GM12878 (cell line): ENCODE results near the gene NEK10. TPM values are rescaled to one million over a fixed set of nuclear protein-coding genes. Genes with fewer than 3 reads are reported as not detected.

Experiments
- ATAC-seq: fragments of 200-7000 bp; cut with Tn5 transposase; 3 replicates; pipeline ENCODE4 v1.9.1; 2020; ENCODE audit warnings: mild to moderate bottlenecking, moderate library complexity
- BruUV-seq: library from RNA; stranded (reverse); fragments of 400-500 nt; replicated peaks from 2 replicates; lab custom pipeline; 2021; lab: Mats Ljungman, UMichigan
- CTCF ChIA-PET: fragments of 300-600 bp; sonication (Branson Sonifier 250); formaldehyde crosslinking; extraction: SDS; loops from one replicate; lab custom pipeline; 2021; ENCODE audit warnings: inconsistent platforms; lab: Yijun Ruan, JAX
- POLR2A ChIA-PET: fragments of 350-600 bp; formaldehyde crosslinking; extraction: SDS; loops from one replicate; lab custom pipeline; 2021; ENCODE audit warnings: inconsistent platforms; lab: Charles Lee
- RAD21 ChIA-PET: fragments of 300-600 bp; sonication (Branson Sonifier 250); formaldehyde crosslinking; loops from one replicate; lab custom pipeline; 2023; ENCODE audit warnings: antibody characterized with exemption; ENCODE audit not compliant: unreplicated experiment; lab: Charles Lee
- SMC1A ChIA-PET: fragments of 300-600 bp; sonication (Branson Sonifier 250); formaldehyde crosslinking; loops from one replicate; lab custom pipeline; 2023; ENCODE audit not compliant: unreplicated experiment, uncharacterized antibody; lab: Charles Lee
- DNase-seq: peaks from one replicate; pipeline ENCODE4 v3.0.0-alpha.2; 2011; ENCODE audit warnings: low read depth, low spot score
- FAIRE-seq: peaks from 3 replicates; lab custom pipeline; 2011; peaks lifted over from hg19 to GRCh38; lab: Jason Lieb, UNC
- H2AFZ ChIP-seq: 2 replicates; pipeline ENCODE4 v1.6.0; 2011; ENCODE audit warnings: low read depth, low read length, control low read depth; ENCODE audit not compliant: control insufficient read depth
- H3K27ac ChIP-seq: 2 replicates; pipeline ENCODE4 v1.5.1; 2011; ENCODE audit warnings: control low read depth; ENCODE audit not compliant: control insufficient read depth, insufficient read depth
- H3K27me3 ChIP-seq, 2 experiments: replicated peaks in 1 of 2; 2 replicates each; pipeline versions ENCODE4 v1.6.0 to v1.6.1; 2011; ENCODE audit warnings: low read length in 1 of 2; ENCODE audit not compliant: control insufficient read depth in 2 of 2, insufficient read depth in 2 of 2
- H3K36me3 ChIP-seq, 2 experiments: 2 replicates each; pipeline ENCODE4 v1.5.1; 2011; ENCODE audit warnings: low read length in 1 of 2; ENCODE audit not compliant: control insufficient read depth in 2 of 2, insufficient read depth in 2 of 2
- H3K4me1 ChIP-seq: 2 replicates; pipeline ENCODE4 v1.6.1; 2011; ENCODE audit warnings: mild to moderate bottlenecking, low read length, moderate library complexity, mixed read lengths; ENCODE audit not compliant: control insufficient read depth, insufficient read depth
- H3K4me2 ChIP-seq: 2 replicates; pipeline ENCODE4 v1.6.0; 2011; ENCODE audit warnings: control low read depth; ENCODE audit not compliant: control insufficient read depth, insufficient read depth
- H3K4me3 ChIP-seq: fragments of 200-600 bp; sonication (generic); 2 replicates; pipeline ENCODE4 v1.5.1; 2016
- H3K79me2 ChIP-seq: 2 replicates; pipeline ENCODE4 v1.6.0; 2011; ENCODE audit warnings: low read length; ENCODE audit not compliant: control insufficient read depth, insufficient read depth
- H3K9ac ChIP-seq: 2 replicates; pipeline ENCODE4 v1.8.0; 2011; ENCODE audit warnings: low read length, control low read depth, mixed read lengths; ENCODE audit not compliant: control insufficient read depth, insufficient read depth
- H3K9me3 ChIP-seq: replicated peaks from 3 replicates; pipeline ENCODE4 v1.5.1; 2011; ENCODE audit warnings: mild to moderate bottlenecking, low read length; ENCODE audit not compliant: control insufficient read depth, insufficient read depth
- H4K20me1 ChIP-seq: 2 replicates; pipeline ENCODE4 v1.6.0; 2011; ENCODE audit not compliant: control insufficient read depth, insufficient read depth
- BCL11A ChIP-seq: IDR thresholded peaks from 2 replicates; pipeline ENCODE4 v1.6.1; 2011; ENCODE audit warnings: low read depth, low read length
- BMI1 ChIP-seq: fragments of 450-650 bp; IDR thresholded peaks from 2 replicates; pipeline ENCODE4 v1.6.1; 2016; ENCODE audit warnings: mild to moderate bottlenecking, moderate library complexity, borderline replicate concordance
- CHD2 ChIP-seq: IDR thresholded peaks from 2 replicates; pipeline ENCODE4 v1.6.1; 2011; ENCODE audit warnings: low read depth, low read length, improper control_type of control experiment, borderline replicate concordance
- EP300 ChIP-seq, 2 experiments: fragments of 150-350 bp in 1 of 2; IDR thresholded peaks; 2 replicates each; pipeline ENCODE4 v1.6.1; 2011 to 2012; ENCODE audit warnings: low read depth in 2 of 2, low read length in 2 of 2, borderline replicate concordance in 1 of 2, improper control_type of control experiment in 1 of 2, inconsistent platforms in 1 of 2; ENCODE audit not compliant: control insufficient read depth in 1 of 2
- FOXK2 ChIP-seq: fragments of 450-650 bp; IDR thresholded peaks from 2 replicates; pipeline ENCODE4 v1.6.1; 2017; ENCODE audit warnings: mild to moderate bottlenecking, moderate library complexity
- GATAD2B ChIP-seq: fragments of 450-650 bp; conservative IDR thresholded peaks from 2 replicates; pipeline ENCODE4 v1.6.1; 2017; ENCODE audit warnings: low read depth, mild to moderate bottlenecking, moderate library complexity
- HDAC6 ChIP-seq: fragments of 200-600 bp; sonication (generic); IDR thresholded peaks from one replicate; pipeline ENCODE4 v1.8.0; 2017; ENCODE audit warnings: antibody characterized with exemption; ENCODE audit not compliant: unreplicated experiment
- IRF4 ChIP-seq: IDR thresholded peaks from 2 replicates; pipeline ENCODE4 v1.6.1; 2011; ENCODE audit warnings: low read depth, low read length
- MEF2B ChIP-seq: fragments of 450-650 bp; IDR thresholded peaks from 2 replicates; pipeline ENCODE4 v1.6.1; 2018; ENCODE audit warnings: mild to moderate bottlenecking, moderate library complexity; ENCODE audit not compliant: partially characterized antibody, poor library complexity, severe bottlenecking
- NBN ChIP-seq: fragments of 450-650 bp; IDR thresholded peaks from 2 replicates; pipeline ENCODE4 v1.6.1; 2016
- SMAD5 ChIP-seq: IDR thresholded peaks from 2 replicates; pipeline ENCODE4 v1.6.1; 2016; ENCODE audit warnings: antibody characterized with exemption, low read depth
- SPI1 ChIP-seq: IDR thresholded peaks from 2 replicates; pipeline ENCODE4 v1.6.1; 2011; ENCODE audit warnings: low read depth, mild to moderate bottlenecking, low read length, moderate library complexity, borderline replicate concordance; ENCODE audit not compliant: insufficient read depth
- SREBF1 ChIP-seq: IDR thresholded peaks from 2 replicates; pipeline ENCODE4 v1.6.1; 2012; ENCODE audit warnings: mild to moderate bottlenecking, low read length
- TARDBP ChIP-seq: IDR thresholded peaks from 2 replicates; pipeline ENCODE4 v1.6.1; 2016; ENCODE audit warnings: borderline replicate concordance
- WGBS: methylation state at CpG from one replicate; pipeline ENCODE4 v1.1.6; 2016; ENCODE audit warnings: low lambda C conversion rate; ENCODE audit not compliant: insufficient replicate concordance, insufficient coverage; ENCODE audit errors: missing lambda C conversion rate; 5-methylcytosine and 5-hydroxymethylcytosine counted together
- in situ Hi-C: fragments of 300-500 bp; cut with MboI; formaldehyde crosslinking; loops from 9 replicates; pipeline ENCODE4 v1.14.3; 2018; ENCODE audit warnings: mixed read lengths
- intact Hi-C: fragments of 100-400 bp; cut with micrococcal nuclease; formaldehyde crosslinking; loops from one replicate; pipeline ENCODE4 v1.14.2; 2022; ENCODE audit not compliant: unreplicated experiment
- polyA plus RNA-seq, 11 experiments: library from polyadenylated mRNA; depleted of rRNA in 4 of 11; unstranded in 6 of 11; stranded (reverse) in 5 of 11; fragments of >200 nt; fragmentation: Nextera tagmentation in 4 of 11; fragmentation: Illumina TruSeq in 1 of 11; extraction: Ambion mirVana in 4 of 11; extraction: Trizol in 1 of 11; gene quantifications; 1 replicate in 1 of 11; 2 replicates in 10 of 11; pipeline versions ENCODE4 v1.2.1 to v1.2.3, GENCODE V29; 2011 to 2016; ENCODE audit warnings: inconsistent platforms in 2 of 11, missing spikeins in 2 of 11, low read depth in 1 of 11
- total RNA-seq, 4 experiments: library from RNA; depleted of rRNA in 3 of 4; stranded (reverse); fragments of >200 nt in 3 of 4; fragmentation: Illumina TruSeq in 1 of 4; extraction: Trizol in 1 of 4; gene quantifications; 2 replicates each; pipeline versions ENCODE4 v1.2.1 to v1.2.3, GENCODE V29; 2013 to 2021
- TF ChIP-seq, protein P1 (sequence below), 3 experiments: IDR thresholded peaks in 2 of 3; conservative IDR thresholded peaks in 1 of 3; 2 replicates each; pipeline ENCODE4 v1.5.1; 2011; ENCODE audit warnings: low read depth in 3 of 3, low read length in 3 of 3, mild to moderate bottlenecking in 3 of 3, control low read depth in 2 of 3, moderate library complexity in 2 of 3, inconsistent platforms in 1 of 3, mixed read lengths in 1 of 3; ENCODE audit not compliant: control insufficient read depth in 2 of 3, insufficient read depth in 1 of 3; ENCODE audit errors: extremely low read depth in 1 of 3

NEK10 gene
- total and polyA plus RNA-seq, 10 of the 15 experiments (the other 5 are each of a cell fraction or from before 2014, with no cell fraction given), result 0.06 to 0.40 (median 0.16) TPM; not detected in 2

DNA sequence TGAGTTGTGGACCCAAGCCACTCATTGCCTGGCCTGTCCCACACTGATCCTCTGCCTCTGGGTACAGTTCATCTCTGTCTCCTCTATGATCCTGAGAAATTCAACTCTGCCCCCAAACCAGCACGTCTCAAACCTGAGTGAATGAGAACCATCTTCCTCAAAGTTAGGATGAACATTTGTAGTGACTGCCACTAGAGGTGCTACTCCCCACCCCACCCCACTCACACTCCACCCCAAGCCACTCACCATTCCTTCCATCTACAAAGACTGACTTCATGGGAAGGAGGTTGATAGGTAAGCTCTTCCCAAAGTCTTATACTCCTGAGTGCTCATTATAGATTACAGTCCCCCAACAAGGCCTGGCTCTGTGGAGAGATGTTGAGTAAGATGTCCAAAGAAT lies 43.8 kb downstream of the NEK10 start:
- ChIA-PET SMC1A (interaction anchor here (1.7 to 2.9 kb wide), 2 partner anchors 21 to 23 kb away, joined by 4 to 11 read pairs; no protein-coding TSS in a partner anchor), CTCF (interaction anchor here (0.6 to 1.9 kb wide), 8 partner anchors 10 to 356 kb away, joined by 3 to 6 read pairs (median 4); no protein-coding TSS in a partner anchor), POLR2A (no interaction called here), RAD21 (interaction anchor here (0.6 to 1.0 kb wide), 2 partner anchors 23 to 355 kb away, joined by 3 read pairs; no protein-coding TSS in a partner anchor)
- Histone ChIP-seq H3K36me3 (no peaks in the 10 kb centered on the region), H3K4me3 (no peak overlapping the region), H3K27me3 (no peaks in the 10 kb centered on the region), H3K79me2 (no peaks in the 10 kb centered on the region), H3K4me1 (no peaks in the 10 kb centered on the region), H3K4me2 (no peak overlapping the region), H3K9ac (no peak overlapping the region), H2AFZ (no peak overlapping the region), H3K9me3 (no peaks in the 10 kb centered on the region; the same call in 2 of the 3 replicates), H3K27ac (no peak overlapping the region), H4K20me1 (no peaks in the 10 kb centered on the region)
- TF ChIP-seq HDAC6 (no peak), SPI1 (no peak)
- TF ChIP-seq, protein P1, sequence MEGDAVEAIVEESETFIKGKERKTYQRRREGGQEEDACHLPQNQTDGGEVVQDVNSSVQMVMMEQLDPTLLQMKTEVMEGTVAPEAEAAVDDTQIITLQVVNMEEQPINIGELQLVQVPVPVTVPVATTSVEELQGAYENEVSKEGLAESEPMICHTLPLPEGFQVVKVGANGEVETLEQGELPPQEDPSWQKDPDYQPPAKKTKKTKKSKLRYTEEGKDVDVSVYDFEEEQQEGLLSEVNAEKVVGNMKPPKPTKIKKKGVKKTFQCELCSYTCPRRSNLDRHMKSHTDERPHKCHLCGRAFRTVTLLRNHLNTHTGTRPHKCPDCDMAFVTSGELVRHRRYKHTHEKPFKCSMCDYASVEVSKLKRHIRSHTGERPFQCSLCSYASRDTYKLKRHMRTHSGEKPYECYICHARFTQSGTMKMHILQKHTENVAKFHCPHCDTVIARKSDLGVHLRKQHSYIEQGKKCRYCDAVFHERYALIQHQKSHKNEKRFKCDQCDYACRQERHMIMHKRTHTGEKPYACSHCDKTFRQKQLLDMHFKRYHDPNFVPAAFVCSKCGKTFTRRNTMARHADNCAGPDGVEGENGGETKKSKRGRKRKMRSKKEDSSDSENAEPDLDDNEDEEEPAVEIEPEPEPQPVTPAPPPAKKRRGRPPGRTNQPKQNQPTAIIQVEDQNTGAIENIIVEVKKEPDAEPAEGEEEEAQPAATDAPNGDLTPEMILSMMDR (IDR thresholded peaks at IDR 0.05 in 2 of 3, conservative IDR thresholded peaks at IDR 0.05 in 1 of 3; ENCODE audit: control insufficient read depth in 2 of 3, extremely low read depth in 1 of 3, insufficient read depth in 1 of 3, low read depth in 3 of 3, low read length in 3 of 3), result peak in 2 of 3 experiments; percentile 10 to 34; a peak in 2 of 6 replicates
- BruUV-seq, result no TSS peak
- intact Hi-C loops (no loop called here), in situ Hi-C loops (no loop called here)
- peak; percentile 61; the same call in 2 of the 3 replicates for ATAC-seq
- FAIRE-seq, result no peak
- no peak for DNase-seq
- 38% methylated on average over 1 of the region's 1 CpG for WGBS

DNA sequence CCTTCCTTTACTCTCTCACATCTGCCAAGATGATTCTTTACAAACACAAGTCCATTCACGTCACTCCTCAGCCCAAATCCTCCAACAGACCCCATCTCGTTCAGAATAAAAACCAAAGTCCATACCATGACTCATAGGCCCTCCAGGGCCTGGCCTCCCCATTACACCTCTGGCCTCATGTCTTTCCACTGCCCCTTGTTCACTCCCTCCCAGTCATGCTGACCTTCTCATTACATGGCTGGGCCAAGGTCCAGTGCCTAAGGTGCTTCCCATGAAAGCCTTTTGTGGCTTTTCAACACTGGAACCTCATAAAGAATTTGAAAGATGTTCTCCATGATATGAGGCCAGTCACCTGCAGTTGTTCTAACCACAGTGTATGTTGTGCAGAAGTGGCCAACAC lies 44.5 kb downstream of the NEK10 start:
- ChIA-PET SMC1A (interaction anchor here (1.2 to 1.7 kb wide), 3 partner anchors 12 to 145 kb away, joined by 3 to 4 read pairs (median 3); no protein-coding TSS in a partner anchor), POLR2A (no interaction called here), CTCF (interaction anchor here (0.6 to 1.2 kb wide), 4 partner anchors 9 to 100 kb away, joined by 3 to 6 read pairs (median 3); no protein-coding TSS in a partner anchor), RAD21 (interaction anchor here (0.6 kb wide), 1 partner anchor 356 kb away, joined by 3 read pairs; no protein-coding TSS in a partner anchor)
- Histone ChIP-seq H3K9ac (no peak overlapping the region), H3K27ac (no peak overlapping the region), H4K20me1 (no peaks in the 10 kb centered on the region), H3K4me1 (no peaks in the 10 kb centered on the region), H3K36me3 (no peaks in the 10 kb centered on the region), H3K79me2 (no peaks in the 10 kb centered on the region), H3K4me2 (no peak overlapping the region), H3K27me3 (no peaks in the 10 kb centered on the region), H3K4me3 (no peak overlapping the region), H3K9me3 (no peaks in the 10 kb centered on the region; the same call in 2 of the 3 replicates), H2AFZ (no peak overlapping the region)
- no peak for FAIRE-seq
- ATAC-seq, result no peak
- intact Hi-C loops, result no loop called here
- 0% methylated on average over 2 of the region's 2 CpGs for WGBS
- no TSS peak for BruUV-seq
- in situ Hi-C loops, result no loop called here
- DNase-seq, result no peak
- TF ChIP-seq EP300 (IDR thresholded peaks at IDR 0.05; ENCODE audit: borderline replicate concordance in 1 of 2, control insufficient read depth in 1 of 2, low read depth in 2 of 2, low read length in 2 of 2) (no peak), GATAD2B (no peak), FOXK2 (no peak), BCL11A (no peak), SREBF1 (no peak), SMAD5 (no peak), NBN (no peak), TARDBP (no peak), MEF2B (no peak), CHD2 (no peak), IRF4 (no peak), BMI1 (no peak)
